Activated CD4-positive, alpha-beta T cell treated with anti-CD3 and anti-CD28 coated beads for 36 hours (primary cell): ENCODE measurements around the gene CDK7. TPM values are rescaled to one million over a fixed set of nuclear protein-coding genes. Genes with fewer than 3 reads are reported as not detected.
A peak's percentile ranks its signal among the peaks of the same experiment; 100 is the strongest.

Source experiments
- ATAC-seq: fragments of 200-7000 bp; cut with Tn5 transposase; one replicate; pipeline ENCODE4 v1.10.0; 2021; ENCODE audit warnings: mild to moderate bottlenecking, moderate library complexity
- CTCF ChIA-PET: fragments of 350-600 bp; sonication (Branson Sonifier 250); formaldehyde crosslinking; loops from one replicate; lab custom pipeline; 2021; ENCODE audit warnings: antibody characterized with exemption; lab: Charles Lee
- POLR2A ChIA-PET: fragments of 350-600 bp; sonication (Branson Sonifier 250); formaldehyde crosslinking; loops from one replicate; lab custom pipeline; 2021; ENCODE audit warnings: antibody characterized with exemption, inconsistent platforms; lab: Charles Lee
- DNase-seq: peaks from one replicate; pipeline ENCODE4 v3.0.0-alpha.2; 2020
- H3K27ac Mint-ChIP-seq: one replicate; pipeline ENCODE4 v1.8.0; 2021; ENCODE audit warnings: mixed read lengths
- H3K27me3 Mint-ChIP-seq: one replicate; pipeline ENCODE4 v1.8.0; 2021; ENCODE audit warnings: mixed read lengths
- H3K36me3 Mint-ChIP-seq: one replicate; pipeline ENCODE4 v1.8.0; 2021; ENCODE audit warnings: low read depth, mixed read lengths
- H3K4me1 Mint-ChIP-seq: one replicate; pipeline ENCODE4 v1.8.0; 2021; ENCODE audit warnings: mixed read lengths
- H3K4me3 Mint-ChIP-seq: one replicate; pipeline ENCODE4 v1.8.0; 2021; ENCODE audit warnings: mild to moderate bottlenecking, moderate library complexity, mixed read lengths
- H3K9me3 Mint-ChIP-seq: one replicate; pipeline ENCODE4 v1.8.0; 2021; ENCODE audit warnings: low read depth, mixed read lengths
- intact Hi-C, 2 experiments: fragments of 100-400 bp; cut with DNase I in 1 of 2; cut with micrococcal nuclease in 1 of 2; formaldehyde crosslinking; loops; one replicate each; pipeline versions ENCODE4 v1.14.2 to v1.15.1; 2022 to 2024; cut with DNase I, micrococcal nuclease
- total RNA-seq, 2 experiments: library from RNA; stranded (reverse); gene quantifications; one replicate each; pipeline ENCODE4 v1.2.3, GENCODE V29; 2021

CDK7 gene
- 10 to 100 TPM; 47.0 to 47.8 TPM for total RNA-seq

DNA sequence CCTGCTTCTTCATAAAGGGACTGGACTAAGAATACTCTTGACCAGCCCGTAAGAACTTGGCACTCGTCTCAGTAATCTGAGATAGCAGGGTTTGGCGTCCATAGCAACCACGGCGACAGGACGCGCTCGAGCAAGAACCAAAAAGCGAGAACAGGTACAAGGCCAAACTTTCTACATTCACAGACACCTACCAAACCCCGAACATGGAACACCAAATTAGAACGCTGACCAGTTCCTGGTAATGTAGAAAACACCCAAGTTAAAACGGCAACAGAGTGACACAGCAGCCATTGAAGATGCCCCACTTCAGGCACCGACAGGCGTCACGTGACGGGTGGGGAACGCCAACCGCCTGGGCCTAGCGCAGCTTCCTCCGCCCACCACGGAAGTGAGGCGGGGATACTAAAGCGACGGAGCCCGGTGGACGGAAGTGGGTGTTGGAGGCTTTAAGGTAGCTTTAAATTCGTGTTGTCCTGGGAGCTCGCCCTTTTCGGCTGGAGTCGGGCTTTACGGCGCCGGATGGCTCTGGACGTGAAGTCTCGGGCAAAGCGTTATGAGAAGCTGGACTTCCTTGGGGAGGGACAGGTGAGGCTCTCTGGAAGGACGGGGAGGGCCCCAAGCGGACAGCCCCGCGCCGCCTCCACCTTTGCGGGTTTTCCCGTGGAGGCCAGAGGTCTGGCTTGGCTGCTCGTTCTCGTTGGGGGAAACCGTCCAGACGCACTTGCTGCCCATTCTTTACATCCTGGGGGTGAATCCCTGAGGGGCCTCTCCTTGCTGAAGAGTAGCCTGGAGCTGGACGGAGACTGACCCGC lies at the start of gene CDK7:
CDK7 (plus strand) TSS at position 430 of the 812 bp plus-strand sequence; CDS start at position 520, 90 bp downstream.
- intact Hi-C loops, result loop anchor here (1.0 to 10.0 kb wide), 11 partner anchors 17 to 192 kb away; partner anchors contain the start of genes AK6 (in 2 of the 2), CCDC125 (in 2 of the 2), RAD17 (in 2 of the 2) and SLC30A5 (in 2 of the 2)
- Mint-ChIP-seq H3K27me3 (no peaks in the 10 kb centered on the region), H3K36me3 (peaks cover 20% of the 10 kb centered on the region), H3K4me3 (peak within 1 kb of the TSS; percentile 80), H3K9me3 (no peaks in the 10 kb centered on the region), H3K4me1 (peaks cover 35% of the 10 kb centered on the region), H3K27ac (peak within 1 kb of the TSS; percentile 88)
- DNase-seq (peak; percentile 96), ATAC-seq (peak; percentile 100)
- CTCF ChIA-PET, result interaction anchor here (0.6 to 2.7 kb wide), 5 partner anchors 15 to 141 kb away, joined by 3 to 9 read pairs (median 5); partner anchors contain the start of gene SLC30A5
- POLR2A ChIA-PET, result interaction anchor here (0.7 to 1.3 kb wide), 6 partner anchors 8 to 182 kb away, joined by 3 to 6 read pairs (median 3); partner anchors contain the start of genes AK6, CCDC125, RAD17 and TAF9

DNA sequence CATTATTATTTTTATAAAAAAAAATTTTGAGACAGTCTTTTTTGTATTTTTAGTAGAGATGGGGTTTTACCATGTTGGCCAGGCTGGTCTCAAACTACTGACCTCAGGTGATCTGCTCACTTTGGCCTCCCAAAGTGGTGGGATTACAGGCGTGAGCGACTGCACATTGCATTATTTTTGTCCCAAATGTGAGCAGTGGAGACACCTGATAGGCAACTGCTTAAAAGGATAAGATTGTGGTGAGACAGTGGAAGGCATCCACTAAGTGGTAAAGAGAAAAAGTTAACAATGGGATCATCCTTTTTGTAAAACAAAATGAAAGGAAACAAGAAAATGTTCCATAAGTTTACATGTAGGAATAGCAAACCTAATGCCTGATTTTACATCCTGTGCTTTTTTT lies 47.3 kb upstream of the CDK7 start:
- no peak for ATAC-seq
- CTCF ChIA-PET, result no interaction called here
- POLR2A ChIA-PET, result interaction anchor here (0.6 kb wide), 1 partner anchor 11 kb away, joined by 3 read pairs; no protein-coding TSS in a partner anchor
- peaks cover 8% of the 10 kb centered on the region for H3K4me1 Mint-ChIP-seq
- no peak overlapping the region for H3K27ac Mint-ChIP-seq
- DNase-seq, result no peak
- intact Hi-C loops, result no loop called here
- no peaks in the 10 kb centered on the region for H3K27me3 Mint-ChIP-seq
- H3K36me3 Mint-ChIP-seq, result peaks cover 7% of the 10 kb centered on the region
- H3K9me3 Mint-ChIP-seq, result no peaks in the 10 kb centered on the region
- no peak overlapping the region for H3K4me3 Mint-ChIP-seq

GRCh38 chr5:69188811-69189161 lies 45.9 kb upstream of the CDK7 start:
- peaks cover 8% of the 10 kb centered on the region for H3K4me1 Mint-ChIP-seq
- no peaks in the 10 kb centered on the region for H3K27me3 Mint-ChIP-seq
- H3K9me3 Mint-ChIP-seq, result no peaks in the 10 kb centered on the region
- intact Hi-C loops, result loop anchor here (1.0 to 2.0 kb wide), 9 partner anchors 21 to 181 kb away; partner anchors contain the start of genes AK6 (in 2 of the 2), RAD17 (in 2 of the 2), TAF9 (in 2 of the 2) and CCDC125 (in 1 of the 2)
- no peak for DNase-seq
- ChIA-PET POLR2A (interaction anchor here (1.5 to 2.1 kb wide), 2 partner anchors 22 to 95 kb away, joined by 6 to 11 read pairs; partner anchors contain the start of genes CCNB1 and SLC30A5), CTCF (no interaction called here)
- ATAC-seq, result peak; percentile 1
- peaks cover 13% of the 10 kb centered on the region for H3K36me3 Mint-ChIP-seq
- H3K4me3 Mint-ChIP-seq, result peak overlapping the region; percentile 96
- H3K27ac Mint-ChIP-seq, result peak overlapping the region; percentile 99

GRCh38 chr5:69189162-69190086 lies 45.3 kb upstream of the CDK7 start, which contains the start of gene CENPH:
Gene CENPH, plus strand, starts transcription at chr5:69189583. Its CDS starts 52 bp downstream, at chr5:69189635.
- ATAC-seq, result peak; percentile 90
- Mint-ChIP-seq H3K4me3 (peak within 1 kb of the TSS; percentile 96), H3K9me3 (no peaks in the 10 kb centered on the region), H3K36me3 (peaks cover 14% of the 10 kb centered on the region), H3K27me3 (no peaks in the 10 kb centered on the region), H3K4me1 (peaks cover 8% of the 10 kb centered on the region), H3K27ac (peak within 1 kb of the TSS; percentile 99)
- POLR2A ChIA-PET, result interaction anchor here (0.6 to 2.1 kb wide), 6 partner anchors 8 to 96 kb away, joined by 3 to 11 read pairs (median 5); partner anchors contain the start of genes CCNB1 and SLC30A5
- peak; percentile 95 for DNase-seq
- CTCF ChIA-PET, result interaction anchor here (0.8 to 1.4 kb wide), 8 partner anchors 9 to 165 kb away, joined by 3 to 7 read pairs (median 4); partner anchors contain the start of genes CCNB1 and CDK7
- intact Hi-C loops, result loop anchor here (1.0 to 2.0 kb wide), 9 partner anchors 22 to 180 kb away; partner anchors contain the start of genes AK6 (in 2 of the 2), CDK7 (in 2 of the 2), RAD17 (in 2 of the 2) and TAF9 (in 2 of the 2)

- no peak overlapping the region for H3K4me3 Mint-ChIP-seq
- DNase-seq (no peak), ATAC-seq (no peak)
- no peak overlapping the region for H3K27ac Mint-ChIP-seq
- intact Hi-C loops, result no loop called here
- H3K4me1 Mint-ChIP-seq, result no peaks in the 10 kb centered on the region
- H3K27me3 Mint-ChIP-seq, result no peaks in the 10 kb centered on the region
- no peaks in the 10 kb centered on the region for H3K9me3 Mint-ChIP-seq
- POLR2A ChIA-PET, result no interaction called here
- peaks cover 42% of the 10 kb centered on the region for H3K36me3 Mint-ChIP-seq
- CTCF ChIA-PET, result no interaction called here
These were observed 32.2 kb upstream of the CDK7 start for GRCh38 chr5:69202497-69202896.

- ChIA-PET POLR2A (no interaction called here), CTCF (no interaction called here)
- no peak for ATAC-seq
- Mint-ChIP-seq H3K4me3 (no peak overlapping the region), H3K27ac (no peak overlapping the region), H3K36me3 (peaks cover 32% of the 10 kb centered on the region), H3K4me1 (no peaks in the 10 kb centered on the region), H3K27me3 (no peaks in the 10 kb centered on the region), H3K9me3 (no peaks in the 10 kb centered on the region)
- no peak for DNase-seq
- intact Hi-C loops, result no loop called here
These were observed 28.0 kb upstream of the CDK7 start for GRCh38 chr5:69206528-69207190.

- Mint-ChIP-seq H3K27ac (no peak overlapping the region), H3K4me1 (no peaks in the 10 kb centered on the region), H3K36me3 (peaks cover 24% of the 10 kb centered on the region), H3K27me3 (no peaks in the 10 kb centered on the region), H3K9me3 (no peaks in the 10 kb centered on the region), H3K4me3 (no peak overlapping the region)
- ATAC-seq (no peak), DNase-seq (no peak)
- ChIA-PET CTCF (no interaction called here), POLR2A (no interaction called here)
- intact Hi-C loops, result no loop called here
These were observed 25.1 kb upstream of the CDK7 start for GRCh38 chr5:69209602-69210001.

DNA sequence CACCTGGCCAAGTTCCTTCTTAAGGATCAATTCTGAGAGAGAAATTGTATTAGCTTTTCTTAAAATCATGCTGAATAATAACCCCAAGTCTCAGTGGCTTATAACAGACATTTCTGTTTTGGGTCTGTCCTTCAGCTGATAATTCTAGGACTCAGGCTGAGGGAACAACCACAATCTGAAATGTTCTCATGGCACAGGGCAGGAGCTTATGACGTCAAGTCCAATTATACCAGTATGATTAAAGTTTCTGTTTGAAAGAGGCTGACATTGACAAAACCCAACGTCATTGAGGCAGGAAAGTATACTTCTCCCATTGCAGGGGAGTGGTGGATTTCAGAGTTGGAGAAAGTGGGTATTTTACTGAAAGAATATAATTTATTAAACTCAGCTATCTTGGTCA lies 23.5 kb upstream of the CDK7 start:
- CTCF ChIA-PET, result interaction anchor here (1.2 to 1.4 kb wide), 2 partner anchors 11 to 14 kb away, joined by 4 read pairs; no protein-coding TSS in a partner anchor
- POLR2A ChIA-PET, result interaction anchor here (0.9 kb wide), 1 partner anchor 11 kb away, joined by 4 read pairs; no protein-coding TSS in a partner anchor
- Mint-ChIP-seq H3K27ac (no peak overlapping the region), H3K9me3 (no peaks in the 10 kb centered on the region), H3K4me3 (no peak overlapping the region), H3K36me3 (peaks cover 22% of the 10 kb centered on the region), H3K4me1 (peaks cover 2% of the 10 kb centered on the region), H3K27me3 (no peaks in the 10 kb centered on the region)
- no peak for DNase-seq
- intact Hi-C loops, result no loop called here
- no peak for ATAC-seq

GRCh38 chr5:69212022-69212421 lies 22.7 kb upstream of the CDK7 start:
- no peak for DNase-seq
- H3K4me1 Mint-ChIP-seq, result peaks cover 5% of the 10 kb centered on the region
- peaks cover 17% of the 10 kb centered on the region for H3K36me3 Mint-ChIP-seq
- ATAC-seq, result no peak
- no peak overlapping the region for H3K27ac Mint-ChIP-seq
- CTCF ChIA-PET, result interaction anchor here (1.4 kb wide), 1 partner anchor 12 kb away, joined by 4 read pairs; no protein-coding TSS in a partner anchor
- POLR2A ChIA-PET, result no interaction called here
- no peaks in the 10 kb centered on the region for H3K9me3 Mint-ChIP-seq
- intact Hi-C loops, result no loop called here
- H3K27me3 Mint-ChIP-seq, result no peaks in the 10 kb centered on the region
- H3K4me3 Mint-ChIP-seq, result no peak overlapping the region

DNA sequence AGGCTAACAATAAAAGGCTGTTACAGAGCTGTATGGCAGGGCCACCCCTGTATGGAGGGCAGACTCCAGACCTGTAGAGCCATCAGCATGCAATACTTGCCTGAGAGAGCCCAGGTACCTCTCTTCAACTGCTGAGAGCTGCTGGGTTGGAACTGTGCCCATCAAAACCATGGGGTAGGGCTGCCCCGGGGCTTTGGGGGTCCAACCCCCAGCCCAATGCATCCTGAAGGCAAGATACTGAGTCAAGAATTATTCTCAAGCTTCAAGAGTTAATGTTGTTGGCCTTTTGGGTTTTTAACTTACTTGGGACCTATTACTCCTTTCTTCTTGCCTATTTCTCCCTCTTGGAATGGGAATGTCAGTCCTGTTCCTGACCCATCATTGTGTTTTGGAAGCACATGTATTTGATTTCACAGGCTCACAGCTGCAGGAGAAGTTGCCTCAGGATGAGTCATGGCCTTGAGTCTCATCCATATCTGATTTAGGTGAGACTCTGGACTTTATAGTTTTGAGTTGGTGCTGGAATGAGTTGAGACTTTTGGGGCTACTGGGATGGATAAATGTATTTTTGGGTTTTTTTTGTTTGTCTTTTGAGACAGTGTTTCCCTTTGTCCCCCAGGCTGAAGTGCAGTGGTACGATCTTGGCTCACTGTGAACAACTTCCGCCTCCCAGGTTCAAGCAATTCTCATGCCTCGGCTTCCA lies 21.0 kb upstream of the CDK7 start:
- no peak overlapping the region for H3K4me3 Mint-ChIP-seq
- ChIA-PET POLR2A (no interaction called here), CTCF (interaction anchor here (1.2 kb wide), 1 partner anchor 24 kb away, joined by 4 read pairs; no protein-coding TSS in a partner anchor)
- peaks cover 13% of the 10 kb centered on the region for H3K36me3 Mint-ChIP-seq
- ATAC-seq (no peak), DNase-seq (no peak)
- H3K27me3 Mint-ChIP-seq, result no peaks in the 10 kb centered on the region
- intact Hi-C loops, result no loop called here
- peaks cover 11% of the 10 kb centered on the region for H3K4me1 Mint-ChIP-seq
- H3K9me3 Mint-ChIP-seq, result no peaks in the 10 kb centered on the region
- H3K27ac Mint-ChIP-seq, result no peak overlapping the region
